ENCODE data around the gene LCP1.

Gene LCP1

GRCh38 chr13:46121597-46122163 lies 60.3 kb downstream of the LCP1 start:
- Histone ChIP-seq H3K9me3 (ENCODE audit: control insufficient read depth, insufficient read depth, low read length) (no peaks in the 10 kb centered on the region), H3K4me3 (ENCODE audit: low read depth, low read length) (no peak overlapping the region), H3K4me1 (ENCODE audit: control insufficient read depth, insufficient read depth, low read length) (peaks cover 4% of the 10 kb centered on the region)

DNA sequence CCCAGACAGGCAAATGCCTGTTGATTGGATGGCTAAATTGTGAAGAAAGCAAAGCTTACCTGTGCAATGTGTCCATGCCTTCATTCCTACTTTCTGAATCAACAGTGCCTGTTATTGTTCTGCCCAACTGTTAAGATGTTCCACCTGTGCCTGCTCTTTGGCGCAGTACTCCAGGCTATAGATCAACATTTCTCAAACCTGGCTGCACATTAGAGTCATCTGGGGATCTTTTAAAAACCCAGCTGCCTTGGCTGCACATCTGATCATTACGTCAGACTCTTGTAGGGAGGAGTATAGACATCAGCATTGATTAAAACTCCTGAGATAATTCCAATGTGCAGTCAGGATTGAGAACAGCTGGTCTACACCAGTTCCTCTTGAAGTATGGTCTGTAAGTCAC lies 60.9 kb downstream of the LCP1 start:
- H3K9ac ChIP-seq (ENCODE audit: low read depth, low read length), result no peak overlapping the region
- H3K27me3 ChIP-seq (ENCODE audit: control insufficient read depth, insufficient read depth, low read length), result no peaks in the 10 kb centered on the region
- peaks cover 4% of the 10 kb centered on the region for H3K4me1 ChIP-seq (ENCODE audit: control insufficient read depth, insufficient read depth, low read length)
- H3K36me3 ChIP-seq (ENCODE audit: control insufficient read depth, insufficient read depth, low read length), result no peaks in the 10 kb centered on the region
- no peak overlapping the region for H3K4me3 ChIP-seq (ENCODE audit: low read depth, low read length)
- no peaks in the 10 kb centered on the region for H3K9me3 ChIP-seq (ENCODE audit: control insufficient read depth, insufficient read depth, low read length)

More at GRCh38 chr13:46121597-46122163, 60.3 kb downstream of the LCP1 start:
- H3K27me3 ChIP-seq (ENCODE audit: control insufficient read depth, insufficient read depth, low read length), result no peaks in the 10 kb centered on the region
- no peak overlapping the region for H3K9ac ChIP-seq (ENCODE audit: low read depth, low read length)
- H3K36me3 ChIP-seq (ENCODE audit: control insufficient read depth, insufficient read depth, low read length), result no peaks in the 10 kb centered on the region

GRCh38 chr13:46119883-46120614 lies 61.9 kb downstream of the LCP1 start:
- H3K27me3 ChIP-seq (ENCODE audit: control insufficient read depth, insufficient read depth, low read length), result no peaks in the 10 kb centered on the region

GRCh38 chr13:46116653-46117502 lies 65.1 kb downstream of the LCP1 start:
- no peak overlapping the region for H3K9ac ChIP-seq (ENCODE audit: low read depth, low read length)
- no peaks in the 10 kb centered on the region for H3K36me3 ChIP-seq (ENCODE audit: control insufficient read depth, insufficient read depth, low read length)
- H3K27me3 ChIP-seq (ENCODE audit: control insufficient read depth, insufficient read depth, low read length), result no peaks in the 10 kb centered on the region
- no peak overlapping the region for H3K4me3 ChIP-seq (ENCODE audit: low read depth, low read length)
- H3K4me1 ChIP-seq (ENCODE audit: control insufficient read depth, insufficient read depth, low read length), result peaks cover 4% of the 10 kb centered on the region
- no peaks in the 10 kb centered on the region for H3K9me3 ChIP-seq (ENCODE audit: control insufficient read depth, insufficient read depth, low read length)

More at GRCh38 chr13:46119883-46120614, 61.9 kb downstream of the LCP1 start:
- Histone ChIP-seq H3K9ac (ENCODE audit: low read depth, low read length) (no peak overlapping the region), H3K36me3 (ENCODE audit: control insufficient read depth, insufficient read depth, low read length) (no peaks in the 10 kb centered on the region), H3K4me1 (ENCODE audit: control insufficient read depth, insufficient read depth, low read length) (peaks cover 4% of the 10 kb centered on the region), H3K9me3 (ENCODE audit: control insufficient read depth, insufficient read depth, low read length) (no peaks in the 10 kb centered on the region), H3K4me3 (ENCODE audit: low read depth, low read length) (no peak overlapping the region)

- no peak overlapping the region for H3K4me3 ChIP-seq (ENCODE audit: low read depth, low read length)
- H3K27me3 ChIP-seq (ENCODE audit: control insufficient read depth, insufficient read depth, low read length), result no peaks in the 10 kb centered on the region
- no peaks in the 10 kb centered on the region for H3K9me3 ChIP-seq (ENCODE audit: control insufficient read depth, insufficient read depth, low read length)
- no peak overlapping the region for H3K9ac ChIP-seq (ENCODE audit: low read depth, low read length)
- H3K4me1 ChIP-seq (ENCODE audit: control insufficient read depth, insufficient read depth, low read length), result no peaks in the 10 kb centered on the region
- H3K36me3 ChIP-seq (ENCODE audit: control insufficient read depth, insufficient read depth, low read length), result no peaks in the 10 kb centered on the region
Observed at GRCh38 chr13:46114613-46115012, 67.4 kb downstream of the LCP1 start.

- no peaks in the 10 kb centered on the region for H3K9me3 ChIP-seq (ENCODE audit: control insufficient read depth, insufficient read depth, low read length)
- H3K4me3 ChIP-seq (ENCODE audit: low read depth, low read length), result no peak overlapping the region
Observed at GRCh38 chr13:46113596-46113995, 68.4 kb downstream of the LCP1 start.

DNA sequence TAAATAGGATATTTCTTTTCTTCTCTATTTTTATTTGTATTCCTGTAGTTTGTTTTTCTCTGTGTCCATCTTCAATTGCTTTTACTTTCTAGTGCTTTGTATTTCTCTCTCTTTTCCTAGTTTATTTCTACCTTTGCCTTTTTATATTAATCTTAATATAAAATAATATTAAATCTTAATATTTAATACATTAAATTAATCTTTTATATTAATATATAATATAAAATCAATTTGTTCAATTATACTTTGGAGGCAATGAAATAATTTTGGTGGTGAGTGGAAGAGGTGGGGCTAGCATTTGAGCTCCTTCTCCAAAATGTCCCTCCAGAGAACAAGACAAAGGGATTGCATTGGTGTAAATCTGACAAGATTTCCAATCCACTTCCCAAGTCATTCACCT lies 70.8 kb downstream of the LCP1 start:
- no peaks in the 10 kb centered on the region for H3K27me3 ChIP-seq (ENCODE audit: control insufficient read depth, insufficient read depth, low read length)
- H3K4me1 ChIP-seq (ENCODE audit: control insufficient read depth, insufficient read depth, low read length), result no peaks in the 10 kb centered on the region

More at GRCh38 chr13:46113596-46113995, 68.4 kb downstream of the LCP1 start:
- Histone ChIP-seq H3K27me3 (ENCODE audit: control insufficient read depth, insufficient read depth, low read length) (no peaks in the 10 kb centered on the region), H3K9ac (ENCODE audit: low read depth, low read length) (no peak overlapping the region), H3K4me1 (ENCODE audit: control insufficient read depth, insufficient read depth, low read length) (no peaks in the 10 kb centered on the region), H3K36me3 (ENCODE audit: control insufficient read depth, insufficient read depth, low read length) (no peaks in the 10 kb centered on the region)

GRCh38 chr13:46109451-46109850 lies 72.5 kb downstream of the LCP1 start:
- Histone ChIP-seq H3K9ac (ENCODE audit: low read depth, low read length) (no peak overlapping the region), H3K9me3 (ENCODE audit: control insufficient read depth, insufficient read depth, low read length) (no peaks in the 10 kb centered on the region), H3K4me3 (ENCODE audit: low read depth, low read length) (no peak overlapping the region), H3K4me1 (ENCODE audit: control insufficient read depth, insufficient read depth, low read length) (no peaks in the 10 kb centered on the region), H3K27me3 (ENCODE audit: control insufficient read depth, insufficient read depth, low read length) (no peaks in the 10 kb centered on the region), H3K36me3 (ENCODE audit: control insufficient read depth, insufficient read depth, low read length) (no peaks in the 10 kb centered on the region)

More for the DNA sequence above, 70.8 kb downstream of the LCP1 start:
- no peak overlapping the region for H3K4me3 ChIP-seq (ENCODE audit: low read depth, low read length)
- H3K9ac ChIP-seq (ENCODE audit: low read depth, low read length), result no peak overlapping the region
- no peaks in the 10 kb centered on the region for H3K9me3 ChIP-seq (ENCODE audit: control insufficient read depth, insufficient read depth, low read length)
- no peaks in the 10 kb centered on the region for H3K36me3 ChIP-seq (ENCODE audit: control insufficient read depth, insufficient read depth, low read length)

DNA sequence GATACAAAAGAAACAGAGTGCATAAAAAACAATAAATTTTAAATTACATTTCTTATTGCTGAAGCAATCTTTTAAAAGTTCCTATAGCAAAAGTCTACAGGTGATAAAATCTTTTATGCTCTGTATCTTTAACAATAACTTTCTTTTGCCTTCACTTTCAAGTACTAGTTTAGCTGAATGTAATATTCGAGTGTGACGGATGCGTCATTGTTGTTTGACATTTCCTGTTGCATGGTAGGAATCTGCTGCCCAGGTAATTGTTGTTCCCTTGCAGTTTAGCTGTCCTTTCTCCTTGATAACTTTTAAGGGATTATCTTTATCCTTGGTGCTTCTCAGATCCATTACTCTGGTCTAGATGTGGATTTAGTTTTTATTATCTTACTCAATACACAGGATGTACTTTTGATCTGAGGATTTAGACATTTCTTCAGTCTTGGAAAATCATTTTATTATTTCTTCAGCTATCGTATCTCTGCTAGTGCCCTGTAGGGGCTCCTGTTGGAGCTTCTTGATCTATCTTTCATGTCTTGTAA lies 75.1 kb downstream of the LCP1 start:
- no peak overlapping the region for H3K9ac ChIP-seq (ENCODE audit: low read depth, low read length)
- H3K36me3 ChIP-seq (ENCODE audit: control insufficient read depth, insufficient read depth, low read length), result no peaks in the 10 kb centered on the region
- no peak overlapping the region for H3K4me3 ChIP-seq (ENCODE audit: low read depth, low read length)
- H3K9me3 ChIP-seq (ENCODE audit: control insufficient read depth, insufficient read depth, low read length), result no peaks in the 10 kb centered on the region
- H3K27me3 ChIP-seq (ENCODE audit: control insufficient read depth, insufficient read depth, low read length), result no peaks in the 10 kb centered on the region
- no peaks in the 10 kb centered on the region for H3K4me1 ChIP-seq (ENCODE audit: control insufficient read depth, insufficient read depth, low read length)

- Histone ChIP-seq H3K4me1 (ENCODE audit: control insufficient read depth, insufficient read depth, low read length) (no peaks in the 10 kb centered on the region), H3K9me3 (ENCODE audit: control insufficient read depth, insufficient read depth, low read length) (no peaks in the 10 kb centered on the region), H3K9ac (ENCODE audit: low read depth, low read length) (no peak within 1 kb of the TSS), H3K4me3 (ENCODE audit: low read depth, low read length) (no peak within 1 kb of the TSS), H3K27me3 (ENCODE audit: control insufficient read depth, insufficient read depth, low read length) (no peaks in the 10 kb centered on the region), H3K36me3 (ENCODE audit: control insufficient read depth, insufficient read depth, low read length) (no peaks in the 10 kb centered on the region)
Observed at GRCh38 chr13:46104868-46105267, 77.1 kb downstream of the LCP1 start, which contains the start of gene CPB2. TSS of gene CPB2 (minus strand) at chr13:46105033. CDS start at chr13:46105009, 24 bp downstream.

DNA sequence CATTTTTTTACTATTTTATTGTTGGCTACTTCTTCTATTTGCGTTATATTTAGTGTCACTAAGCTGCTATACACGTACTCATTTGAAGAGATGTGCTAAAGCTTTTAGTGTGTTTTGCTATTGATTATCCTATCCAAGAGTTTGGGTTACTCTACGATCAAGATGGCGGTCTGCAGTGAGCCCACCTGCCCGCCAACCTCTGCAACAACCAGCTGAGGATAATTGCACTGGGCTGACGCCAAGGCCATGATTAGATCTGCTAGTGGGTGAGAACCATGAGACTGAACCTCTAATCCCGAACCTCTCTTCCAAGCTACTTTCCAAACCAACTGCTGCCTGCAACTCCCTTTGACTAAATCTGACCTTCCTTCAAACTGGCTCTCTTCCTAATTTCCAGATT lies 78.9 kb downstream of the LCP1 start:
- Histone ChIP-seq H3K27me3 (ENCODE audit: control insufficient read depth, insufficient read depth, low read length) (no peaks in the 10 kb centered on the region), H3K4me1 (ENCODE audit: control insufficient read depth, insufficient read depth, low read length) (no peaks in the 10 kb centered on the region), H3K9ac (ENCODE audit: low read depth, low read length) (no peak overlapping the region), H3K9me3 (ENCODE audit: control insufficient read depth, insufficient read depth, low read length) (no peaks in the 10 kb centered on the region), H3K4me3 (ENCODE audit: low read depth, low read length) (no peak overlapping the region), H3K36me3 (ENCODE audit: control insufficient read depth, insufficient read depth, low read length) (no peaks in the 10 kb centered on the region)

All from iPS-15b (cell line).